GM12873 (cell line): ENCODE results near the gene ACTL7A.
A peak's percentile ranks its signal among the peaks of the same experiment; 100 is the strongest.

Experiments
- CTCF ChIP-seq: IDR thresholded peaks from 2 replicates; pipeline ENCODE4 v1.5.1; 2012; ENCODE audit warnings: low read depth, mild to moderate bottlenecking, moderate library complexity, low read length, control low read depth; ENCODE audit not compliant: insufficient read depth; ENCODE audit errors: missing control alignments

Gene ACTL7A

GRCh38 chr9:108838017-108838416 lies 24.0 kb upstream of the ACTL7A start:
- TF ChIP-seq CTCF = no peak

GRCh38 chr9:108842610-108843295 lies 19.3 kb upstream of the ACTL7A start:
- no peak for TF ChIP-seq CTCF

GRCh38 chr9:108844391-108844790 lies 17.7 kb upstream of the ACTL7A start:
- no peak for TF ChIP-seq CTCF

GRCh38 chr9:108844856-108845255 lies 17.2 kb upstream of the ACTL7A start:
- no peak for TF ChIP-seq CTCF

- no peak for TF ChIP-seq CTCF
Measured at GRCh38 chr9:108845507-108845906, 16.6 kb upstream of the ACTL7A start.

GRCh38 chr9:108845947-108846346 lies 16.1 kb upstream of the ACTL7A start:
- TF ChIP-seq CTCF = no peak

- peak; percentile 53 for TF ChIP-seq CTCF
Measured at GRCh38 chr9:108850293-108850897, 11.7 kb upstream of the ACTL7A start.
